K562 (cell line): ENCODE results near the gene SNCG. TPM values are rescaled to one million over a fixed set of nuclear protein-coding genes. Genes with fewer than 3 reads are reported as not detected.
A peak's percentile ranks its signal among the peaks of the same experiment; 100 is the strongest.

Source experiments
- ATAC-seq: fragments of 200-7000 bp; cut with Tn5 transposase; 3 replicates; pipeline ENCODE4 v1.9.1; 2020; ENCODE audit warnings: moderate library complexity
- BruUV-seq: library from RNA; stranded (reverse); fragments of 400-500 nt; replicated peaks from 2 replicates; lab custom pipeline; 2021; lab: Mats Ljungman, UMichigan
- CTCF ChIA-PET: fragments of 300-600 bp; formaldehyde crosslinking; extraction: SDS; loops from one replicate; lab custom pipeline; 2021; ENCODE audit warnings: low intra/inter-chr PET ratio; lab: Yijun Ruan, JAX
- POLR2A ChIA-PET: fragments of 300-600, 350-650 bp; sonication (Branson Sonifier 250); formaldehyde crosslinking; extraction: SDS; loops from one replicate; lab custom pipeline; 2021; ENCODE audit warnings: antibody characterized with exemption, inconsistent platforms; lab: Yijun Ruan, JAX
- DNase-seq, 4 experiments: peaks; one replicate each; pipeline versions ENCODE4 v3.0.0 to v3.0.0-alpha.2; 2011 to 2018; ENCODE audit warnings: low spot score in 3 of 4, mixed read lengths in 3 of 4; ENCODE audit errors: extremely low read depth in 1 of 4
- FAIRE-seq: peaks from 2 replicates; lab custom pipeline; 2011; peaks lifted over from hg19 to GRCh38; lab: Jason Lieb, UNC
- H2AFZ ChIP-seq: 2 replicates; pipeline ENCODE4 v1.6.0; 2011; ENCODE audit warnings: low read depth, low read length, control low read depth, inconsistent platforms
- H3K27ac ChIP-seq: fragments of 200-600 bp; 3 replicates; pipeline ENCODE4 v1.8.0; 2011; ENCODE audit warnings: low read depth, mild to moderate bottlenecking, control low read depth, inconsistent platforms, low read length, moderate library complexity, mixed read lengths; ENCODE audit errors: extremely low read depth
- H3K27me3 ChIP-seq, 2 experiments: fragments of 300-600 bp in 1 of 2; 2 replicates in 1 of 2; 3 replicates in 1 of 2; pipeline versions ENCODE4 v1.6.0 to v1.8.0; 2011; ENCODE audit warnings: inconsistent platforms in 2 of 2, low read length in 2 of 2, mild to moderate bottlenecking in 1 of 2, mixed read lengths in 1 of 2, moderate library complexity in 1 of 2; ENCODE audit not compliant: control insufficient read depth in 2 of 2, insufficient read depth in 2 of 2
- H3K36me3 ChIP-seq: fragments of 300-600 bp; 3 replicates; pipeline ENCODE4 v1.8.0; 2011; ENCODE audit warnings: mild to moderate bottlenecking, low read length, inconsistent platforms; ENCODE audit not compliant: control insufficient read depth, insufficient read depth
- H3K4me1 ChIP-seq, 2 experiments: fragments of 200-600 bp in 1 of 2; replicated peaks in 1 of 2; 2 replicates in 1 of 2; 3 replicates in 1 of 2; pipeline versions ENCODE4 v1.5.1 to v1.8.0; 2011; ENCODE audit warnings: inconsistent platforms in 2 of 2, low read length in 2 of 2, mild to moderate bottlenecking in 1 of 2, mixed read lengths in 1 of 2, moderate library complexity in 1 of 2; ENCODE audit not compliant: control insufficient read depth in 2 of 2, insufficient read depth in 2 of 2
- H3K4me2 ChIP-seq: 2 replicates; pipeline ENCODE4 v1.6.1; 2011; ENCODE audit warnings: low read length, control low read depth, inconsistent platforms, mixed read lengths; ENCODE audit not compliant: insufficient read depth
- H3K4me3 ChIP-seq: fragments of 200-600 bp; sonication (generic), shearing (Covaris generic); 2 replicates; pipeline ENCODE4 v1.5.1; 2016; ENCODE audit warnings: control low read depth, inconsistent platforms
- H3K79me2 ChIP-seq: fragments of 200-600 bp; 3 replicates; pipeline ENCODE4 v1.8.0; 2011; ENCODE audit warnings: low read length, inconsistent platforms; ENCODE audit not compliant: control insufficient read depth, insufficient read depth
- H3K9ac ChIP-seq, 2 experiments: 2 replicates each; pipeline versions ENCODE4 v1.6.0 to v1.6.1; 2011; ENCODE audit warnings: low read depth in 2 of 2, low read length in 2 of 2, control low read depth in 1 of 2, inconsistent platforms in 1 of 2, mild to moderate bottlenecking in 1 of 2, mixed read lengths in 1 of 2; ENCODE audit not compliant: insufficient read depth in 1 of 2
- H3K9me1 ChIP-seq: one replicate; pipeline ENCODE4 v1.6.0; 2011; ENCODE audit warnings: inconsistent platforms, mild to moderate bottlenecking, low read length, moderate library complexity; ENCODE audit not compliant: control insufficient read depth, insufficient read depth
- H3K9me3 ChIP-seq: replicated peaks from 2 replicates; pipeline ENCODE4 v1.5.1; 2011; ENCODE audit warnings: low read depth, low read length, inconsistent platforms; ENCODE audit not compliant: control insufficient read depth, insufficient read depth
- H4K20me1 ChIP-seq: replicated peaks from 2 replicates; pipeline ENCODE4 v1.6.1; 2011; ENCODE audit warnings: low read length, inconsistent platforms, mixed read lengths; ENCODE audit not compliant: control insufficient read depth, insufficient read depth
- ARNT ChIP-seq, 2 experiments: fragments of 450-650 bp; IDR thresholded peaks; 2 replicates each; pipeline ENCODE4 v1.6.1; 2016; ENCODE audit warnings: mild to moderate bottlenecking in 1 of 2
- C11orf30 ChIP-seq: fragments of 450-650 bp; IDR thresholded peaks from 2 replicates; pipeline ENCODE4 v1.6.1; 2016; ENCODE audit warnings: low read depth, mild to moderate bottlenecking
- ELK1 ChIP-seq: sonication (generic); formaldehyde crosslinking; IDR thresholded peaks from 2 replicates; pipeline ENCODE4 v1.8.1; 2022; ENCODE audit warnings: missing genetic modification reagents
- FOXO4 ChIP-seq: fragments of 450-650 bp; formaldehyde crosslinking; IDR thresholded peaks from 2 replicates; pipeline ENCODE4 v1.4.0; 2020; ENCODE audit warnings: mild to moderate bottlenecking, moderate library complexity
- MCM5 ChIP-seq: fragments of 450-650 bp; IDR thresholded peaks from 2 replicates; pipeline ENCODE4 v1.6.1; 2016; ENCODE audit warnings: low read depth
- MCM7 ChIP-seq, 2 experiments: fragments of 450-650 bp; IDR thresholded peaks; 2 replicates each; pipeline ENCODE4 v1.6.1; 2016 to 2018
- MTA1 ChIP-seq: fragments of 450-650 bp; IDR thresholded peaks from 2 replicates; pipeline ENCODE4 v1.6.1; 2017; ENCODE audit warnings: borderline replicate concordance
- NFE2L1 ChIP-seq: fragments of 450-650 bp; IDR thresholded peaks from 2 replicates; pipeline ENCODE4 v1.6.1; 2016; ENCODE audit warnings: missing genetic modification characterization, low read depth, mild to moderate bottlenecking, missing compliant biosample characterization, moderate library complexity, borderline replicate concordance
- ZFP30 ChIP-seq: fragments of 250-450 bp; sonication (Bioruptor Pico); IDR thresholded peaks from 2 replicates; pipeline ENCODE4 v1.8.0; 2022; ENCODE audit warnings: moderate library complexity, mild to moderate bottlenecking, inconsistent platforms, borderline replicate concordance
- ZNF134 ChIP-seq: fragments of 250-450 bp; sonication (Bioruptor Pico); conservative IDR thresholded peaks from 2 replicates; pipeline ENCODE4 v1.4.0; 2020
- ZNF146 ChIP-seq: IDR thresholded peaks from one replicate; pipeline ENCODE4 v1.6.1; 2018; ENCODE audit warnings: missing compliant biosample characterization; ENCODE audit not compliant: unreplicated experiment
- ZNF165 ChIP-seq: fragments of 250-450 bp; sonication (Bioruptor Pico); IDR thresholded peaks from 2 replicates; pipeline ENCODE4 v1.4.0; 2020; ENCODE audit warnings: borderline replicate concordance
- ZNF212 ChIP-seq: fragments of 450-650 bp; formaldehyde crosslinking; IDR thresholded peaks from 2 replicates; pipeline ENCODE4 v1.4.0; 2020; ENCODE audit warnings: mild to moderate bottlenecking
- ZNF282 ChIP-seq: sonication (generic); formaldehyde crosslinking; IDR thresholded peaks from 2 replicates; pipeline ENCODE4 v1.8.1; 2023; ENCODE audit warnings: missing genetic modification reagents
- ZNF354B ChIP-seq: fragments of 250-450 bp; sonication (Bioruptor Pico); IDR thresholded peaks from 2 replicates; pipeline ENCODE4 v1.4.0; 2020
- ZNF561 ChIP-seq: fragments of 450-650 bp; formaldehyde crosslinking; conservative IDR thresholded peaks from 2 replicates; pipeline ENCODE4 v1.4.0; 2020; ENCODE audit warnings: mild to moderate bottlenecking, moderate library complexity
- ZNF707 ChIP-seq: fragments of 250-450 bp; sonication (Bioruptor Pico); conservative IDR thresholded peaks from 2 replicates; pipeline ENCODE4 v1.8.0; 2022; ENCODE audit warnings: inconsistent platforms, mild to moderate bottlenecking, moderate library complexity
- ZNF717 ChIP-seq: fragments of 250-450 bp; sonication (Bioruptor Pico); IDR thresholded peaks from 2 replicates; pipeline ENCODE4 v1.5.0; 2021
- WGBS: fragments of 100-300 bp; shearing (Covaris generic); methylation state at CpG from one replicate; pipeline ENCODE4 v1.1.6; 2016; ENCODE audit warnings: low coverage, mixed read lengths; ENCODE audit not compliant: insufficient coverage; ENCODE audit errors: missing lambda C conversion rate; 5-methylcytosine and 5-hydroxymethylcytosine counted together
- in situ Hi-C: fragments of 300-500 bp; cut with MboI; formaldehyde crosslinking; loops from 4 replicates; pipeline ENCODE4 v1.15.0; 2018; ENCODE audit warnings: inconsistent platforms, mixed read lengths
- intact Hi-C: fragments of 100-400 bp; cut with micrococcal nuclease; formaldehyde crosslinking; loops from 2 replicates; pipeline ENCODE4 v1.14.2; 2022
- polyA plus RNA-seq, 8 experiments: library from polyadenylated mRNA; depleted of rRNA in 4 of 8; stranded (reverse) in 5 of 8; unstranded in 3 of 8; fragments of >200 nt; fragmentation: Nextera tagmentation in 2 of 8; fragmentation: Illumina TruSeq in 1 of 8; extraction: Ambion mirVana in 2 of 8; extraction: Trizol in 1 of 8; gene quantifications; 2 replicates each; pipeline versions ENCODE4 v1.2.1 to v1.2.3, GENCODE V29; 2011 to 2014; ENCODE audit warnings: inconsistent platforms in 1 of 8, missing spikeins in 1 of 8
- total RNA-seq, 7 experiments: library from RNA; depleted of rRNA in 6 of 7; stranded (reverse); fragments of >200 nt in 6 of 7; fragmentation: Illumina TruSeq in 2 of 7; extraction: Trizol in 2 of 7; gene quantifications; 2 replicates each; pipeline versions ENCODE4 v1.2.1 to v1.2.3, GENCODE V29; 2011 to 2021; ENCODE audit warnings: low replicate concordance in 1 of 7

The SNCG gene
- total and polyA plus RNA-seq, 9 of the 15 experiments (the other 6 are each of a cell fraction or from before 2014, with no cell fraction given): 9.8 to 146 (median 93.6) TPM

GRCh38 chr10:86960003-86960862 is 1.8 kb downstream of the SNCG start:
- DNase-seq: peak; percentile 85 to 92 (median 87)
- H2AFZ ChIP-seq: peak overlapping the region; percentile 83
- H4K20me1 ChIP-seq: no peaks in the 10 kb centered on the region
- H3K9me1 ChIP-seq: no peaks in the 10 kb centered on the region
- H3K4me2 ChIP-seq: peak overlapping the region; percentile 83
- H3K4me1 ChIP-seq: peaks cover 53 to 84% of the 10 kb centered on the region in 2 experiments
- WGBS: 9% methylated on average over 27 of the region's 37 CpGs
- ChIA-PET CTCF (interaction anchor here (0.7 to 4.5 kb wide), 2 partner anchors 21 to 267 kb away, joined by 4 to 28 read pairs; no protein-coding TSS in a partner anchor), POLR2A (interaction anchor here (0.6 to 1.0 kb wide), 3 partner anchors 16 to 221 kb away, joined by 3 read pairs; no protein-coding TSS in a partner anchor)
- H3K27me3 ChIP-seq: no peaks in the 10 kb centered on the region
- peaks cover 17% of the 10 kb centered on the region; the same call in 2 of the 3 replicates for H3K79me2 ChIP-seq
- BruUV-seq: no TSS peak
- H3K27ac ChIP-seq: peak overlapping the region; percentile 91
- intact Hi-C loops (loop anchor here (1.0 kb wide), 2 partner anchors 21 to 272 kb away; no protein-coding TSS in a partner anchor), in situ Hi-C loops (no loop called here)
- peak overlapping the region; percentile 49 for H3K4me3 ChIP-seq
- H3K9ac ChIP-seq: peak overlapping the region; percentile 79 to 90
- FAIRE-seq: peak; percentile 94
- peak; percentile 80 for ATAC-seq
- H3K36me3 ChIP-seq: peaks cover 4% of the 10 kb centered on the region; the same call in 2 of the 3 replicates
- H3K9me3 ChIP-seq: no peaks in the 10 kb centered on the region
- TF ChIP-seq ZNF212: no peak
- no peak for TF ChIP-seq MTA1
- TF ChIP-seq FOXO4: no peak
- no peak for TF ChIP-seq ELK1 (CRISPR knock-in tag)
- TF ChIP-seq ARNT (IDR thresholded peaks at IDR 0.05): no peak
- TF ChIP-seq NFE2L1: no peak
- TF ChIP-seq MCM7 (IDR thresholded peaks at IDR 0.05): no peak
- TF ChIP-seq ZNF146: no peak
- no peak for TF ChIP-seq ZNF134 (CRISPR knock-in tag)
- TF ChIP-seq MCM5: no peak
- TF ChIP-seq ZNF354B (CRISPR knock-in tag): no peak
- TF ChIP-seq ZFP30 (CRISPR knock-in tag): no peak
- no peak for TF ChIP-seq C11orf30
- no peak for TF ChIP-seq ZNF561 (CRISPR knock-in tag)
- no peak for TF ChIP-seq ZNF717 (CRISPR knock-in tag)
- TF ChIP-seq ZNF165 (CRISPR knock-in tag): no peak
- TF ChIP-seq ZNF707 (CRISPR knock-in tag): no peak
- no peak for TF ChIP-seq ZNF282
